ENCODE data around the gene IGLL5.

Gene IGLL5

GRCh38 chr22:22929381-22930221, 42.0 kb downstream of the IGLL5 start:
- DNase-seq = peak; percentile 39

- no peak for DNase-seq
These were observed 42.5 kb downstream of the IGLL5 start for GRCh38 chr22:22930222-22930497.

GRCh38 chr22:22930571-22931556, 43.2 kb downstream of the IGLL5 start:
- DNase-seq = no peak

GRCh38 chr22:22931557-22932270, 44.1 kb downstream of the IGLL5 start:
- no peak for DNase-seq

GRCh38 chr22:22932512-22932941, 44.9 kb downstream of the IGLL5 start:
- DNase-seq = no peak

GRCh38 chr22:22933100-22933806, 45.6 kb downstream of the IGLL5 start:
- DNase-seq = no peak

GRCh38 chr22:22933807-22934542, 46.4 kb downstream of the IGLL5 start:
- DNase-seq = no peak

- DNase-seq = no peak
These were observed 47.0 kb downstream of the IGLL5 start for GRCh38 chr22:22934543-22935055.

GRCh38 chr22:22935056-22935545, 47.5 kb downstream of the IGLL5 start:
- DNase-seq = no peak

GRCh38 chr22:22935546-22936157, 48.0 kb downstream of the IGLL5 start:
- DNase-seq = peak; percentile 78

GRCh38 chr22:22936180-22936914, 48.7 kb downstream of the IGLL5 start:
- no peak for DNase-seq

GRCh38 chr22:22936915-22937656, 49.5 kb downstream of the IGLL5 start:
- no peak for DNase-seq

GRCh38 chr22:22937894-22938480, 50.4 kb downstream of the IGLL5 start:
- DNase-seq = no peak

GRCh38 chr22:22938672-22939587, 51.3 kb downstream of the IGLL5 start:
- no peak for DNase-seq

GRCh38 chr22:22939588-22940368, 52.2 kb downstream of the IGLL5 start:
- DNase-seq = no peak

GRCh38 chr22:22940961-22941605, 53.5 kb downstream of the IGLL5 start:
- DNase-seq = no peak

Measured in suppressor macrophage treated with lipopolysaccharide for 4 hours (primary cell).